Spleen (tissue), 7 donors: Measurements from ENCODE around the gene STUM.

ENCODE experiments used
- CTCF ChIP-seq, 11 experiments: fragments of 200-600 bp in 7 of 11; fragments of 450-650 bp in 4 of 11; sonication (generic) in 4 of 11; IDR thresholded peaks in 8 of 11; conservative IDR thresholded peaks in 3 of 11; 1 replicate in 7 of 11; 2 replicates in 4 of 11; pipeline versions ENCODE4 v1.4.0 to v1.8.0; 2016 to 2021; ENCODE audit warnings: antibody characterized with exemption in 11 of 11, inconsistent platforms in 4 of 11, mild to moderate bottlenecking in 1 of 11
- POLR2A ChIP-seq, 3 donors: fragments of 450-650 bp; IDR thresholded peaks; one replicate each; pipeline ENCODE4 v1.5.1; 2017; ENCODE audit warnings: antibody characterized with exemption in 3 of 3, mild to moderate bottlenecking in 1 of 3
- POLR2AphosphoS5 ChIP-seq, 3 donors: sonication (generic); formaldehyde crosslinking; IDR thresholded peaks; one replicate each; pipeline ENCODE4 v1.5.1; 2017; ENCODE audit warnings: antibody characterized with exemption in 3 of 3
- donor health status: DM: no; HTN: no; CAD: no; lungs with moderate emphysema.
- donor health status: DM: no; HTN: no; CAD: no.
- donor health status: DM: no; HTN: no; CAD: no.

GRCh38 chr1:226518375-226518774, 30.2 kb upstream of the STUM start:
- no peak for TF ChIP-seq CTCF (IDR thresholded peaks at IDR 0.05 in 8 of 11, conservative IDR thresholded peaks at IDR 0.05 in 3 of 11)
- TF ChIP-seq POLR2AphosphoS5 (IDR thresholded peaks at IDR 0.05): no peak
- no peak for TF ChIP-seq POLR2A (IDR thresholded peaks at IDR 0.05)
